ENCODE measurements around the gene IMPACT.

- TF ChIP-seq EGR1 (IDR thresholded peaks at IDR 0.05) (no peak), FOXM1 (IDR thresholded peaks at IDR 0.05; ENCODE audit: borderline replicate concordance, low read depth) (no peak), EP300 (IDR thresholded peaks at IDR 0.05; ENCODE audit: borderline replicate concordance) (no peak), YY1 (IDR thresholded peaks at IDR 0.05; ENCODE audit: low read depth) (no peak), TAF1 (IDR thresholded peaks at IDR 0.05; ENCODE audit: low read depth) (no peak), MAX (IDR thresholded peaks at IDR 0.05) (no peak)
Measured at GRCh38 chr18:24428709-24429108, 2.2 kb downstream of the IMPACT start.

Measured in Ishikawa (cell line).